Esophagus (tissue), 2 donors: Measurements from ENCODE around the gene VGLL4. TPM values are rescaled to one million over a fixed set of nuclear protein-coding genes. Genes with fewer than 3 reads are reported as not detected.

Experiments used
- H3K27ac ChIP-seq, 2 donors: one replicate each; pipeline ENCODE4 v1.5.1; 2013; ENCODE audit warnings: low read depth in 2 of 2, mild to moderate bottlenecking in 2 of 2, inconsistent platforms in 1 of 2, low read length in 1 of 2, moderate library complexity in 1 of 2
- H3K27me3 ChIP-seq, 2 donors: one replicate each; pipeline ENCODE4 v1.6.1; 2013; ENCODE audit warnings: low read length in 2 of 2, control low read depth in 1 of 2, mild to moderate bottlenecking in 1 of 2; ENCODE audit not compliant: insufficient read depth in 2 of 2, control insufficient read depth in 1 of 2
- H3K36me3 ChIP-seq, 2 donors: one replicate each; pipeline ENCODE4 v1.6.1; 2013; ENCODE audit warnings: low read length in 1 of 2; ENCODE audit not compliant: control insufficient read depth in 2 of 2, insufficient read depth in 2 of 2
- H3K4me1 ChIP-seq, 2 donors: one replicate each; pipeline ENCODE4 v1.6.1; 2013; ENCODE audit warnings: low read length in 1 of 2; ENCODE audit not compliant: control insufficient read depth in 2 of 2, insufficient read depth in 2 of 2
- H3K4me3 ChIP-seq, 2 donors: one replicate each; pipeline ENCODE4 v1.5.1; 2013; ENCODE audit warnings: low read length in 2 of 2, mild to moderate bottlenecking in 2 of 2, low read depth in 1 of 2, moderate library complexity in 1 of 2
- H3K9me3 ChIP-seq, 2 donors: one replicate each; pipeline ENCODE4 v1.6.1; 2013; ENCODE audit warnings: mild to moderate bottlenecking in 2 of 2, low read depth in 1 of 2, low read length in 1 of 2, moderate library complexity in 1 of 2; ENCODE audit not compliant: control insufficient read depth in 2 of 2, insufficient read depth in 1 of 2
- WGBS, 2 donors: extraction: QIAGEN DNeasy Blood & Tissue Kit; methylation state at CpG; one replicate each; pipeline ENCODE4 v1.1.7; 2013; 5-methylcytosine and 5-hydroxymethylcytosine counted together
- polyA plus RNA-seq, 2 donors: library from polyadenylated mRNA; stranded (reverse); fragments of 200-250 nt; gene quantifications; one replicate each; pipeline ENCODE4 v1.2.3, GENCODE V29; 2013
- donor health status: healthy with polysubstance abuse.
- donor health status: Bipolar disorder and iron deficiency.

VGLL4 gene
- polyA plus RNA-seq, 2 donors: 23.1 to 26.3 TPM

DNA sequence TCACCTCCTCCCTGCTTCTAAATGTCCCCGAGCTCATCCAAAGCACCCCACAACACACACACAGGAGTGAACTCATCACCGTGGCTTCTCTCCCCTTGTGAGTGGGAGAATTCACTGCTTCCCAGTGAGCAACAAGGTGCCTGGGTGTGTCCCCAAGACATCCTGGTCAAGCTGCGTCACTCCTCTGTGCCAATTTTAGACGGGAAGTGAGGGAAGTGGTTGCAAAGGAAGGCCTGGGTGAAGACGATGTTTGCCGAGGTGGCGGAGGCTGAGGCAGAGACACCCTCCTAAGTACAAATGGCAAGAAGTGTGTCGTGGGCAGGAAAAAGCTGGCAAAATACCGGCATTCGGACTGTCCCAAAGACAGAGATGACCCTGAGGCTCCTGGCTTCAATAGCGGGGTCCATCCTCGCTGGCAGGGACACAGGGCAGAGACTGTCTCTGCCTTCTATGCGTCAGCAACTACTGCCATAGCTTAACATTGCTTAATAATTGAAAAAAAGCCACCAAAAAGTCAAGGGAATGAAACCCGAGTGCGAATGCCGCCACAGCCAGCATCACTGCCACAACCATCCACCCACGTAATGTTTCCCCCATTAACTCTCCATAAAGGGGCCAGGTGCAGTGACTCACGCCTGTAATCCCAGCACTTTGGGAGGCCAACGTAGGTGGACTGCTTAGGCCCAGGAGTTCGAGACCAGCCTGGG lies 72.8 kb downstream of the VGLL4 start:
- peaks cover 0 to 16% of the 10 kb centered on the region in 2 donors for H3K36me3 ChIP-seq
- no peaks in the 10 kb centered on the region for H3K27me3 ChIP-seq
- peak overlapping the region; percentile 1 to 22 for H3K27ac ChIP-seq
- H3K4me1 ChIP-seq: peaks cover 2 to 18% of the 10 kb centered on the region in 2 donors
- no peaks in the 10 kb centered on the region for H3K9me3 ChIP-seq
- H3K4me3 ChIP-seq: no peak overlapping the region
- WGBS, 2 donors: 77 to 83% methylated on average over 20 of the region's 20 CpGs

DNA sequence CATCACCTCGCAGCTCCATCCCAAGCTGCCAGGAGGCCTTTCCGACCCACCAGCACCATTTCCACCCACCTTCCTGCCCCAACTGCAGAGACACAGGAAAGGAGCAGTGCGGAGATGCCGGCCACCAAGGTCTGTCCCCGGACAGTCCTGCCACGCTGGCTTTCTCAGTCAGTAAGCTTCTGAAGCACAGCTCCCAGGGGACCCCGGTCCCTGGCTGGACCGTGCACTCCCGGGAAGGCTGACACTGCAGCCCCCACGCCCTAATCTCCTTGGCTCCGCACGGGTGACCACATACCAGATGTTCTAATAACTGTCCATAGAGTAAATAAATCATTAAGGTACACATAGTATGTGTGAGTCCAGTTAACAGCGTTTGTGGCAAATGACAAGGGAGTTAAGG lies 73.5 kb downstream of the VGLL4 start:
- 64 to 75% methylated on average over 13 of the region's 13 CpGs for WGBS, 2 donors
- Histone ChIP-seq H3K27ac (peak overlapping the region; percentile 22 to 52), H3K4me3 (no peak overlapping the region), H3K36me3 (peaks cover 0 to 19% of the 10 kb centered on the region in 2 donors), H3K27me3 (no peaks in the 10 kb centered on the region), H3K9me3 (no peaks in the 10 kb centered on the region), H3K4me1 (peaks cover 2 to 22% of the 10 kb centered on the region in 2 donors)

DNA sequence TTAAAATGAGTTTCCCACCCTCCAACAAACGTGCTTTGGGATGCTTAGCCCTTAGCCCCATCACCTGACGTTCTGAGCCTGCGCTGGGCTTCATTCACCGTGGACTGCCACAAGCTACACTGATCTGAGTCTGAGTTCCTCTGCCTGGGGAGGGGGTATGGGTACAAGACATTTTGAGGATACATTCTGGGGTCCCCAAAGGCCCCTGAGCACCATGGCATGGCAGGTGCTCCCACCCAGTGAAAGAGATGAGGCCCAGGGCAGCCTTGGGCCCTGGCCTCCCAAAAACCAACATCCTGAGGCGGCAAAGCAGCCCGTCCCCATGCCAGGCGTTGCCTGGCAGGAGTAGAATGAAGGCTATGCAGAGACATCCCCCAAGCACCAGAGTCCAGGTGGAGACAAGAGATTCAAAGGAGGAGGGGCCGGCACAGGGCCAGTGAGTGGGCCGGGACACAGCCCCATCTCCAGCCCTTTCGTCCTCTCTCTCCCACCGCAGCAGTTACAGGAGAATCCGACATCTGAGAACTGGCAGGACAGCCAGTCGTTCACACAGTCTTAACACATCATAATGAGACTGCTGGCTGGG lies 74.5 kb downstream of the VGLL4 start:
- no peaks in the 10 kb centered on the region for H3K27me3 ChIP-seq
- peaks cover 5 to 30% of the 10 kb centered on the region in 2 donors for H3K4me1 ChIP-seq
- H3K4me3 ChIP-seq: no peak overlapping the region
- no peaks in the 10 kb centered on the region for H3K9me3 ChIP-seq
- 79 to 82% methylated on average over 13 of the region's 13 CpGs for WGBS, 2 donors
- peaks cover 0 to 23% of the 10 kb centered on the region in 2 donors for H3K36me3 ChIP-seq
- peak overlapping the region; percentile 66 to 89 for H3K27ac ChIP-seq

DNA sequence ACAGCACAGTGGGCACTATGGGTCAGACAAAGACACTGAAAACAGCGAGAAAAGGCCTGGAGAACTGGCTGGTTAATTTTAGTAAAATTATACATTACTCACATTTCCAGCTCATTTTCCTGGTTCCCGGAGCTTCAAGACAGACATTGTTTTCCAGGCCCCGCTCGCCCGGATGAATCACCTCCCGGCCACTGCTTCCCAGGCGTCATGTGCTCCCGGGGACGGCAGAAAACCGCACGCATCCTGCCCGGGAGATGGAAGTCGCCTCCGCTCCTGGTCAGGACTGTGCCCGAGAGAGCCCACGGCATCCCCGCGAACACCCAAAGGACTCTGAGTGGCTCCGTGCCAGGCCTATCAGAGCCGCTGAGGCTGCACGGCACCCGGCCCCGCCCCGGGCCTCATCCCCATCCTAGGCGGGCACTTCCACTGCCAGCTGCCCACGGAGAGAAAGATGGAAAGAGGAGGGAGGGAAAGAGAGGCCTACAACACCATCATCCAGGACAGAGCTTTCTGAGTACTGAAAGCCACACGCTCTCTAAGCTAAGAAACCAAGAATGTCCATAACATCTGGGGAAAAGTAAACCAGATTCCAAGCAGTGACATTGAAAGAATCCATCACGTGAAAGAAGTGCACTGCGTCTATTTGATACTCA lies 75.1 kb downstream of the VGLL4 start:
- Histone ChIP-seq H3K36me3 (peaks cover 0 to 23% of the 10 kb centered on the region in 2 donors), H3K9me3 (no peaks in the 10 kb centered on the region), H3K4me3 (no peak overlapping the region), H3K27ac (peak overlapping the region; percentile 84 to 89), H3K27me3 (no peaks in the 10 kb centered on the region), H3K4me1 (peaks cover 5 to 30% of the 10 kb centered on the region in 2 donors)
- 29 to 51% methylated on average over 29 of the region's 29 CpGs for WGBS, 2 donors

DNA sequence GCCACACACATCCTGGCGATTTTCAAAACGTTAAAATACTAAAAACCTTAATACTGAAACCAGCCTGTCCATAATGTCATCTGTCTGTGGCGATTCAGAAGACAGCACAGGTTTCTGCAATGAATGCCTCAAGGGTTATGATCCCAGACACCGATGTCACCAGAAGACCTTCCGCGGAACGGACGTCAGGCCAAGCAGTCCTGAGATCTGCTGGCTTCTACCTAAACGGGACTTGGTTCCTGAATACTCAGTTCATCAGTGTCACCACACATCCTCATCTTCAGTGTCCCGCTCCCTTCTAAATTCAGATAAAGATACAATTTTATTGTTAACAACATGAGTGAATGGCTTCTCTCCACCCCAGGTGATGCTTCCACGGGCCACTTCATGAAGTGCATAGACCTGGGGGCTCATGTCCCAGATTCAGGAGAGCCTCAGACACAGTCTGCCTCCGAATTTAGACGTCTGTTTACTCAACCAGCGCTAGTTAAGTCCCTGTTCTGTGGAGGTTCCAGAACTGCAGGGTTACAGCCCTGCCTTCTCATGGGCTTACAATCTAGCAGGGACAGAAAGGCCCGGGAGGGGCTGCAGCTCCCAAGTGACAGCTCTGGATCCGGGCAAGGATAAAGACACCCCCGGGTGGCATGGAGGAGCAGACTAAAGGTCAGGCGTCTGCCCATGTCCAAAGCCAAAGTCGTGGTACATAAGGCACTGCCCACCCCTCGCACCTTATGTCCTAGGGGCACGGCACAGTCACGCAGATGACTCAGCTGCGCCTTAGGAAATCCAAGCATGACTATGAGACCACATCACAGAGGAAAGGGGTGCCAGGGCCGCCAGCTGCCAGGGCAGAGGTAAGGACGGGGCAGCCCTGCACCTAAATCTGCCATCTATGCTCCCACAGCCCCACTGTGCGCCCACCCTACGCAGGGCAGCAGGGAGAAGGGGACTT lies 75.9 kb downstream of the VGLL4 start:
- peak overlapping the region; percentile 84 to 89 for H3K27ac ChIP-seq
- 68 to 79% methylated on average over 27 of the region's 27 CpGs for WGBS, 2 donors
- H3K27me3 ChIP-seq: no peaks in the 10 kb centered on the region
- H3K4me1 ChIP-seq: peaks cover 5 to 30% of the 10 kb centered on the region in 2 donors
- H3K9me3 ChIP-seq: no peaks in the 10 kb centered on the region
- peak overlapping the region in 1 of 2 donors; percentile 20 for H3K4me3 ChIP-seq
- peaks cover 5 to 28% of the 10 kb centered on the region in 2 donors for H3K36me3 ChIP-seq

DNA sequence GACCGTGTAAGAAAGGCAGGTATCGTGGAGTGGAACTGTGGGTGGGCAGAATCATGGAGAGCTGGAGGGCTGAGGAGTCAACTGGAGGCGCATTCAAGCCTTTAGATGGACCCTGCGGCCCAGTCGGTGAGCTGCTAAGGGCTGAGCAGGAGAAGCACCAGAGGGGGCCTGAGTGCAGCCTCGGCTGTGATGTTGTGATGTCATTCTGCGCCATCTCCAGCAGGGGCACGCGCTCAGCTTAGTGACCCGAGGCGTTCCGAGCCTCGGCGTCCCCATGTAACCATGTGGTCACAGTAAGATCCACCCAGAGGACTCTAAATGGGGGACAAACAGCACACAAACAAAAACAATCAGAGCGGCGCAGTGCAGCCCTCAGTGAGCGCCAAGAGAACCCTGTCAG lies 76.8 kb downstream of the VGLL4 start:
- Histone ChIP-seq H3K4me1 (peaks cover 5 to 36% of the 10 kb centered on the region in 2 donors), H3K9me3 (no peaks in the 10 kb centered on the region), H3K4me3 (no peak overlapping the region), H3K27ac (peak overlapping the region in 1 of 2 donors; percentile 1), H3K27me3 (no peaks in the 10 kb centered on the region), H3K36me3 (peaks cover 5 to 29% of the 10 kb centered on the region in 2 donors)
- 91 to 92% methylated on average over 17 of the region's 17 CpGs for WGBS, 2 donors

DNA sequence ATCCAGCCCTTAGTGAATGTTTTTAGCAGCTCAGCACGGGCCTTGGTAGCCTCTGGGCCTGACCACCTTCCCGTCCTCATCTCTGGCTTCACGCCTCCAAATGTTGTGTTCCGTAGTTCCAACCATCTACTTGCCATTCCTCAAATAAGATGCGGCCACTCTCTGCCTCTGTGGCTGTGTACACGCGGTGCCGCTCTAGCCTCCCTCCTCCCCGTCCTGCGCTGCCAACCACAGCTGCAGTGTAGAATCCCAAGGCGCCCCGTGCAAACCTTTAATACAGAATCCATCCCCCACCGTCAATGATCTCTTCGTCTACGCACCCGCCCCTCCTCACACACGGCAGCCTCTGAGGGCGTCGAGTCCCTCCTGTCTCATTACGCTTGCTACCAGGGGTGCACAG lies 77.2 kb downstream of the VGLL4 start:
- Histone ChIP-seq H3K4me1 (peaks cover 5 to 37% of the 10 kb centered on the region in 2 donors), H3K27ac (no peak overlapping the region), H3K4me3 (no peak overlapping the region), H3K9me3 (no peaks in the 10 kb centered on the region), H3K27me3 (no peaks in the 10 kb centered on the region), H3K36me3 (peaks cover 5 to 29% of the 10 kb centered on the region in 2 donors)
- 96 to 97% methylated on average over 20 of the region's 20 CpGs for WGBS, 2 donors

DNA sequence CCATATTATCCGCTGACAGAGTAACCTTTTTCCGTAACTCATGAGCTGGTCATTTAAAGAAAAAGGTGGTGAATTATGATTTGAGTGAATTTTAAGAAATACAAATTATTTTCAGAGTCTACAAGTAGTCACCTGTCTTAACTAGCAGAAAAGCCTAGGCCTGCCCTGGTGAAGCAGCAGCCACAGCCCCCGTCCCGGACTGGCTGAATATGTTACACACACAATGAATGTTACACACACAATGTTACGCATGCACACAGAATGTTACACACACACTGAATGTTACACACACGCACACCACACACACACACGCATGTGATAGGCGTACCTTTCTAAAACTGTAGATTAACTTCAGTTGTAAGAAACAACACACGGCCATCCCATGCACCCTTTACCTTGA lies 77.8 kb downstream of the VGLL4 start:
- peaks cover 5 to 40% of the 10 kb centered on the region in 2 donors for H3K4me1 ChIP-seq
- WGBS, 2 donors: 86 to 94% methylated on average over 9 of the region's 9 CpGs

DNA sequence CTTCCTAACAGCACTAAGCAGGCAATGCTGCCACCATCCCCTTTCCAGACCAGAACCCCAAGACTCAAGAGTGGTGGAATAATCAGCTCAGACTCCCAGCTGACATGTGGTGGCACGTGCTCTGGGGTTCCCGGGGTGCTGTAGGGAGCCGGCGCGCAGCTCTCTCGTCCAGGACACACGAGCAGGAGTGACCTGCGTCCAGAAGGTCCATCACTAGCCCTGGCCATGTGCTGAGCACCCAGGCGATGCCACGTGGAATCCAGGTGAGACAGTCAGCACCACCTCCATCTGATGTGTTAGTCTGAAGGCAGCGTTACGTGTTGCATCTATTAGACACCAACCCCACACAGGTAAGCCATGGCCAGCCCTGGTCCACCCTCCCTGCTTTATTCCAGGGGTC lies 78.2 kb downstream of the VGLL4 start:
- Histone ChIP-seq H3K4me1 (peaks cover 5 to 40% of the 10 kb centered on the region in 2 donors), H3K27me3 (no peaks in the 10 kb centered on the region), H3K27ac (no peak overlapping the region), H3K4me3 (no peak overlapping the region), H3K9me3 (no peaks in the 10 kb centered on the region), H3K36me3 (peaks cover 5 to 29% of the 10 kb centered on the region in 2 donors)
- WGBS, 2 donors: 91% methylated on average over 12 of the region's 12 CpGs

More for the DNA sequence above, 77.8 kb downstream of the VGLL4 start:
- Histone ChIP-seq H3K4me3 (no peak overlapping the region), H3K9me3 (no peaks in the 10 kb centered on the region), H3K36me3 (peaks cover 5 to 29% of the 10 kb centered on the region in 2 donors), H3K27me3 (no peaks in the 10 kb centered on the region), H3K27ac (no peak overlapping the region)
